RWPE1 (cell line): ENCODE results near the gene UBLCP1.
"Not testable (repeated sequence)": the region's sequence is repeated elsewhere in the genome, so short reads cannot be mapped to it uniquely, and the experiment has no call there.

Experiments
- CTCF ChIA-PET: fragments of 350-600 bp; sonication (Branson Sonifier 250); formaldehyde crosslinking; extraction: SDS; loops from one replicate; lab custom pipeline; 2021; lab: Yijun Ruan, JAX
- POLR2A ChIA-PET: fragments of 400-600 bp; formaldehyde crosslinking; extraction: SDS; loops from one replicate; lab custom pipeline; 2020; ENCODE audit warnings: antibody characterized with exemption; ENCODE audit not compliant: low non-redundant PET; lab: Yijun Ruan, JAX
- DNase-seq: peaks from one replicate; pipeline ENCODE4 v3.0.0; 2012; ENCODE audit warnings: low spot score
- H3K27ac ChIP-seq: fragments of 450-650 bp; 2 replicates; pipeline ENCODE4 v1.5.1; 2017
- TF ChIP-seq, protein P1 (sequence below): fragments of 450-650 bp; conservative IDR thresholded peaks from 2 replicates; pipeline ENCODE4 v1.5.1; 2017; ENCODE audit warnings: low read depth, mild to moderate bottlenecking

The UBLCP1 gene

DNA sequence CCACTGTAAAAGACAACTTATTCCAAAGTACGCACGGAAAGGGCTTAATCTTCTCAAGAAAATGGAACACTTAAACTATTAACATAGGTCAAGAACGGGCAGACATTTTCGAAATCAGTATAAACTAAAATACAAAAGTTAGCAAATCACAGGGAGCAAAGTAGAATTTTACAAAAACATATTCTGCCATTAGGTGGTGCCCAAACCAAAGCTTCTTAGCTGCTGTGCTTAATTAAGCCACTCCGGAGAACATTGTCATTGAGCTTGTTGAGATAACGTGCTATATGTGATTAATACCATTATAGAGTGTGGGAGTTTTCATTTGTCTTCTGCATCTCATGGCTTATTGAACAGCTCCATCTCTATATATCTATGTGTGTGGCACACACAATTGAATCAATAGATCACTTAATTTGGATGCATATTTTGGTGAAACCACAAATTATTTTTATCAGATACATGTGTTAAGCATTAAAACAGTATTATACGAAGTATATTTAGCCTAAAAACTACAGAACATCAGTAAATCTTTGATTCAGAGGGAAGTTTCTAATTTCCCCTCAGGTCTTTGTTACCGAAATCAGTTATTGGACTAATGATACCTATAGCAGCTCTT, 23.4 kb downstream of the UBLCP1 start:
- H3K27ac ChIP-seq: no peak overlapping the region
- ChIA-PET CTCF (interaction anchor here (0.5 to 1.7 kb wide), 11 partner anchors 21 to 721 kb away, joined by 3 to 12 read pairs (median 4); no protein-coding TSS in a partner anchor), POLR2A (no interaction called here)
- DNase-seq: no peak
- TF ChIP-seq, protein P1, sequence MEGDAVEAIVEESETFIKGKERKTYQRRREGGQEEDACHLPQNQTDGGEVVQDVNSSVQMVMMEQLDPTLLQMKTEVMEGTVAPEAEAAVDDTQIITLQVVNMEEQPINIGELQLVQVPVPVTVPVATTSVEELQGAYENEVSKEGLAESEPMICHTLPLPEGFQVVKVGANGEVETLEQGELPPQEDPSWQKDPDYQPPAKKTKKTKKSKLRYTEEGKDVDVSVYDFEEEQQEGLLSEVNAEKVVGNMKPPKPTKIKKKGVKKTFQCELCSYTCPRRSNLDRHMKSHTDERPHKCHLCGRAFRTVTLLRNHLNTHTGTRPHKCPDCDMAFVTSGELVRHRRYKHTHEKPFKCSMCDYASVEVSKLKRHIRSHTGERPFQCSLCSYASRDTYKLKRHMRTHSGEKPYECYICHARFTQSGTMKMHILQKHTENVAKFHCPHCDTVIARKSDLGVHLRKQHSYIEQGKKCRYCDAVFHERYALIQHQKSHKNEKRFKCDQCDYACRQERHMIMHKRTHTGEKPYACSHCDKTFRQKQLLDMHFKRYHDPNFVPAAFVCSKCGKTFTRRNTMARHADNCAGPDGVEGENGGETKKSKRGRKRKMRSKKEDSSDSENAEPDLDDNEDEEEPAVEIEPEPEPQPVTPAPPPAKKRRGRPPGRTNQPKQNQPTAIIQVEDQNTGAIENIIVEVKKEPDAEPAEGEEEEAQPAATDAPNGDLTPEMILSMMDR: peak; percentile 72

DNA sequence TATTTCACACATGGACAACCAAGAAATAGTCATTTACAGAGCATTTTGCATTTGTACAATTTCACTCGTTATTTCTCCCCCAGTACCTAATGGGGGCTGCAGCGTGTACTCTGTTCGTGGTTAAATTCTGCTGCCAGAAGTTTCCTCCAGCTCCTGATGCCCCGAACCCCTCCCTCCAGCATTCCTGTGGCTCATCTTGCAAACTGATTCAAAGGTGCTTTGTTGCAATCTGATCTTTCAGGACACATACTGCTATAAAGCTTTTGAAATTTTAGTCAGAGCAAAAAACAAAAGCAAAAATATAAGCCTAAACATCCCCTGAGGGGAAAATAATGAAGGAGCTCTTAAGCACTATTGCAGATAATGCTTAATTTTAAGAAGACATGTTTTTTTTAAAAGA, 27.7 kb downstream of the UBLCP1 start:
- CTCF ChIA-PET: interaction anchor here (1.1 to 1.8 kb wide), 3 partner anchors 27 to 626 kb away, joined by 3 to 5 read pairs (median 4); partner anchors contain the start of gene ADRA1B
- POLR2A ChIA-PET: no interaction called here
- H3K27ac ChIP-seq: no peak overlapping the region
- TF ChIP-seq, protein P1: no peak
- DNase-seq: peak; percentile 22

DNA sequence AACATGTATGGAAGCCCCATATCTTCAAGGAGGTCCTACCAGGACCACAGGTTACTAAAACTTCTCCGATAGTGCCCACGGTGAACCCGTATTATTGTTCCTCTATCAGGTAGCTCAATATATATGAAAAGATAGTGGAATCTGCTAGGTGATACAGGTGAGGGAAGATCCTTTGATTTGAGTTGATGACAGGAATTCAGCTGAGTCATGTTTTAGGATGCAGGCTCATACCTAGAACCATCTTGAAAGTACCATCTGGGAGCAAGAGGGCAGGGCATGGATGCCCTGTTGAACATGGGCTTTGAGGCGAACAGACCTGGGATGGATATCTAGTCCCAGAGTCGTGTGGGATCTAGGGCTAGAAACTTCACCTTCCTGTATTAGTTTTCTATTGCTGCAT, 31.8 kb downstream of the UBLCP1 start:
- no peak overlapping the region for H3K27ac ChIP-seq
- DNase-seq: no peak
- POLR2A ChIA-PET: no interaction called here
- TF ChIP-seq, protein P1: no peak
- CTCF ChIA-PET: interaction anchor here (0.5 to 0.6 kb wide), 3 partner anchors 37 to 503 kb away, joined by 3 to 7 read pairs (median 4); no protein-coding TSS in a partner anchor

DNA sequence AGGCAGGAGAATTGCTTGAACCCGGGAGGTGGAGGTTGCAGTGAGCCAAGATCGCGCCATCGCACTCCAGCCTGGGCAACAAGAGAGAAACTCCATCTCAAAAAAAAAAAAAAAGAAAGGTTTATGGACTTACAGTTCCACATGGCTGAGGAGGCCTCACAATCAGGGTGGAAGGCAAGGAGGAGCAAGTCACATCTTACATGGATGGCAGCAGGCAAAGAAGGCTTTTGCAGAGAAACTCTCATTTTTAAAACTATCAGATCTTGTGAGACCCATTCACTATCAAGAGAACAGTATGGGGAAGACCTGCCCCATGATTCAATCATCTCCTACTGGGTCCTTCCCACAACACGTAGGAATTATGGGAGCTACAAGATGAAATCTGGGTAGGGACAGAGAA, 34.2 kb downstream of the UBLCP1 start:
- CTCF ChIA-PET: interaction anchor here (0.6 to 1.5 kb wide), 2 partner anchors 685 to 1529 kb away, joined by 3 to 4 read pairs; no protein-coding TSS in a partner anchor
- DNase-seq, POLR2A ChIA-PET: not testable (repeated sequence)

DNA sequence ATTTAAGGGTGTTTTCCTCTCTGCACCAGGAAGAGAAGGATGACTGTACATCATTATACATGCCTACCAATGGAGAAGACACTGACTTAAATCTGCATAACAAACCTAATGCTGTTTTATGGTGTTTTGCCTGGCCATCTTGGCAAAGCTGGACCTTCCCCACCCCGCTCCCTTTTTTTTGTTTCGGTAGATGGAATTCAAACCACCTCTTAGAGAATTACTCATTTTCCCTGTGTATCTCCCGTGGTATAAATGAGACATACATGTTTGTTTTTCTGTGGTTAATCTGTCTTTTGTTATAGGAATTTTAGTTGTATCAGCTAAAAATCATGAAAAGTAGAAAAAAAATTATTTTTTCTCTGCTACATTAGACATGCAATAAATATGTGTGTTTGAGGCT, 38.4 kb downstream of the UBLCP1 start:
- DNase-seq: no peak
- no peak overlapping the region for H3K27ac ChIP-seq
- ChIA-PET POLR2A (no interaction called here), CTCF (interaction anchor here (0.7 kb wide), 1 partner anchor 95 kb away, joined by 4 read pairs; no protein-coding TSS in a partner anchor)
- TF ChIP-seq, protein P1: no peak

More for the DNA sequence above, 34.2 kb downstream of the UBLCP1 start:
- H3K27ac ChIP-seq: not testable (repeated sequence)

DNA sequence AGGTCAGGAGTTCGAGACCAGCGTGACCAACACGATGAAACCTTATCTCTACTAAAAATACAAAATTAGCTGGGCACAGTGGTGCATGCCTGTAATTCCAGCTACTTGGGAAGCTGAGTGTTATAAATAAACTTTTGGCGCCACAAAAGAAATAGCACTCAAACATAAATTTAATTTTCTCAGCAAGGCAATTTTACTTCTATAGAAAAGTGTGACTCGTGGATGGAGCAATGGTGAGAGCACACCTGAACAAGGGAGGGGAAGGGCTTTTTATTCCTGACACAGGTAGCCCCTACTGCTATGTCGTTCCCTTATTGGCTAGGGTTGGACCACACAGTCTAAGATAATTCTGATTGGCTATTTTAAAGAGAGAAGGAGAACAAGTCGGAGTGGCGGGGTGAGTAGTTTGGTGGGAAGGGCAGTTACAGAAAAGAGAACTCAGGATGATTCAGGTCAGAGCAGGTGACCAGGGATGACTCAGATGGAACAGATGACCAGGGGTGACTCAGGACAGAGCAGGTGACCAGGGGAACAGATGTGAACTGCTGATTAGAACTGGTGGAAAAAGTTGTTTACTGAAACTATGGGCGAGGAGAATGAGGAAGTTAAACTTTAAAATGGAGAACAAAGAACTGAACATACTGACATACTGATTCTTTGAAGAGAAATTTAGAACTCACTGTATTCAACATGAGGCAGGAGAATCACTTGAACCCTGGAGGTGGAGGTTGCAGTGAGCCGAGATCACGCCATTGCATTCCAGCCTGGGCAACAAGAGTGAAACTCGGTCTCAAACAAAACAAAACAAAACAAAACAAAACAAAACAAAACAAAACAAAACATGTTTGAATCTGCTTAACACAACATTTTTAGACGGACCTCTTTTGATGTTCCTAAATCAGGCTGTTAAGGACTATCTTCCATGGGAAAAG, 39.1 kb downstream of the UBLCP1 start:
- POLR2A ChIA-PET: not testable (repeated sequence)

DNA sequence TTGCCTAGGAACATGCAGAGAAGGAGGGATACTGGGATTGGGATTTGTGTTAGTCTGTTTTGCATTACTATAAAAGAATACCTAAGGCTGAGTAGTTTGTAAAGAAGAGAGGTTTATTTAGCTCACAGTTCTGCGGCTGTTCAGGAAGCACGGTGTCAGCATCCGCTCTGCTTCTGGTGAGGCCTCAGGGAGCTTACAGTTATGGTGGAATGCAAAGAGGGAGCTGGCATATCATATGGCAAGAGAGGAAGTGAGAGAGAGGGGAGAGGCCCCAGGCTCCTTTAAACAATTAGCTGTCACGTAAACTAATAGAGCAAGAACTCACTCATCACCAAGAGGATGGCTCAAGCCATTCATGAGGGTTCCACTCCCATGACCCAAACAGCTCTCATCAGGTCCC, 40.2 kb downstream of the UBLCP1 start:
- ChIA-PET POLR2A (no interaction called here), CTCF (no interaction called here)
- TF ChIP-seq, protein P1: no peak
- no peak for DNase-seq
- H3K27ac ChIP-seq: no peak overlapping the region

More for the DNA sequence above, 39.1 kb downstream of the UBLCP1 start:
- not testable (repeated sequence) for H3K27ac ChIP-seq, DNase-seq
- CTCF ChIA-PET: interaction anchor here (0.7 kb wide), 1 partner anchor 95 kb away, joined by 4 read pairs; no protein-coding TSS in a partner anchor
